Endothelial cell of umbilical vein (primary cell): ENCODE results near the gene TRPM8. TPM values are rescaled to one million over a fixed set of nuclear protein-coding genes. Genes with fewer than 3 reads are reported as not detected.

Source experiments
- BruUV-seq: library from RNA; stranded (reverse); fragments of 400-500 nt; replicated peaks from 2 replicates; lab custom pipeline; 2021; lab: Mats Ljungman, UMichigan
- CTCF ChIA-PET: fragments of 300-600, 350-600 bp; sonication (Branson Sonifier 250); formaldehyde crosslinking; loops from one replicate; lab custom pipeline; 2021; ENCODE audit warnings: antibody characterized with exemption, inconsistent platforms; lab: Charles Lee
- POLR2A ChIA-PET: fragments of 300-600, 350-600 bp; sonication (Branson Sonifier 250); formaldehyde crosslinking; loops from one replicate; lab custom pipeline; 2021; ENCODE audit warnings: antibody characterized with exemption, inconsistent platforms; lab: Charles Lee
- DNase-seq: peaks from one replicate; pipeline ENCODE4 v3.0.0-alpha.2; 2011; ENCODE audit warnings: low read depth, low spot score
- FAIRE-seq: peaks from 2 replicates; lab custom pipeline; 2011; peaks lifted over from hg19 to GRCh38; lab: Jason Lieb, UNC
- H2AFZ ChIP-seq: 2 replicates; pipeline ENCODE4 v1.6.0; 2012; ENCODE audit warnings: low read depth, low read length, control low read depth, inconsistent platforms
- H3K27ac ChIP-seq: 2 replicates; pipeline ENCODE4 v1.5.1; 2011; ENCODE audit warnings: low read depth, mild to moderate bottlenecking, control low read depth, low read length, moderate library complexity; ENCODE audit not compliant: insufficient read depth
- H3K27me3 ChIP-seq, 2 experiments: 2 replicates each; pipeline versions ENCODE4 v1.6.0 to v1.6.1; 2011; ENCODE audit warnings: low read length in 2 of 2, mixed read lengths in 1 of 2; ENCODE audit not compliant: control insufficient read depth in 2 of 2, insufficient read depth in 2 of 2
- H3K36me3 ChIP-seq, 2 experiments: 2 replicates in 1 of 2; 3 replicates in 1 of 2; pipeline ENCODE4 v1.5.1; 2011; ENCODE audit warnings: low read length in 2 of 2, mild to moderate bottlenecking in 1 of 2, moderate library complexity in 1 of 2; ENCODE audit not compliant: control insufficient read depth in 2 of 2, insufficient read depth in 2 of 2; ENCODE audit errors: extremely low read depth in 1 of 2
- H3K4me1 ChIP-seq: 3 replicates; pipeline ENCODE4 v1.5.1; 2011; ENCODE audit warnings: mild to moderate bottlenecking, low read length; ENCODE audit not compliant: control insufficient read depth, insufficient read depth; ENCODE audit errors: extremely low read depth
- H3K4me2 ChIP-seq: 2 replicates; pipeline ENCODE4 v1.6.1; 2011; ENCODE audit warnings: low read length, control low read depth, mixed read lengths; ENCODE audit not compliant: insufficient read depth
- H3K4me3 ChIP-seq, 3 experiments: fragments of 200-600 bp in 1 of 3; sonication (generic), shearing (Covaris generic) in 1 of 3; replicated peaks in 1 of 3; 2 replicates each; pipeline ENCODE4 v1.5.1; 2011 to 2016; ENCODE audit warnings: control low read depth in 3 of 3, low read length in 3 of 3, mild to moderate bottlenecking in 2 of 3, inconsistent platforms in 1 of 3, low read depth in 1 of 3, moderate library complexity in 1 of 3; ENCODE audit not compliant: insufficient read depth in 1 of 3
- H3K79me2 ChIP-seq: 2 replicates; pipeline ENCODE4 v1.6.0; 2012; ENCODE audit warnings: low read length, inconsistent platforms; ENCODE audit not compliant: control insufficient read depth, insufficient read depth
- H3K9ac ChIP-seq: replicated peaks from 2 replicates; pipeline ENCODE3; 2011; ENCODE audit warnings: low read length, control low read depth; ENCODE audit not compliant: insufficient read depth; ENCODE audit errors: extremely low read depth
- H3K9me1 ChIP-seq: replicated peaks from 3 replicates; pipeline ENCODE4 v1.6.0; 2011; ENCODE audit warnings: mild to moderate bottlenecking, low read length; ENCODE audit not compliant: control insufficient read depth, insufficient read depth; ENCODE audit errors: extremely low read depth
- H3K9me3 ChIP-seq: replicated peaks from 2 replicates; pipeline ENCODE4 v1.5.1; 2012; ENCODE audit warnings: low read length, inconsistent platforms; ENCODE audit not compliant: control insufficient read depth, insufficient read depth
- H4K20me1 ChIP-seq: replicated peaks from 2 replicates; pipeline ENCODE3; 2011; ENCODE audit warnings: mild to moderate bottlenecking, low read length; ENCODE audit not compliant: control insufficient read depth, insufficient read depth; ENCODE audit errors: extremely low read depth
- CTCF ChIP-seq, 2 donors: IDR thresholded peaks; 1 replicate in 1 of 2; 2 replicates in 1 of 2; pipeline ENCODE4 v1.5.1; 2011; ENCODE audit warnings: low read length in 2 of 2, mild to moderate bottlenecking in 2 of 2, moderate library complexity in 2 of 2, control low read depth in 1 of 2, inconsistent platforms in 1 of 2, low read depth in 1 of 2; ENCODE audit not compliant: insufficient read depth in 1 of 2; ENCODE audit errors: extremely low read depth in 1 of 2
- EZH2 ChIP-seq: IDR thresholded peaks from 2 replicates; pipeline ENCODE4 v1.6.1; 2012; ENCODE audit warnings: borderline replicate concordance, low read depth, mild to moderate bottlenecking, moderate library complexity, low read length, inconsistent platforms; ENCODE audit not compliant: severe bottlenecking
- FOS ChIP-seq: IDR thresholded peaks from 2 replicates; pipeline ENCODE4 v1.6.1; 2011; ENCODE audit warnings: mild to moderate bottlenecking, low read length, moderate library complexity, borderline replicate concordance; ENCODE audit not compliant: insufficient read depth
- GATA2 ChIP-seq: IDR thresholded peaks from 2 replicates; pipeline ENCODE4 v1.7.0; 2011; ENCODE audit warnings: low read depth, mild to moderate bottlenecking, moderate library complexity, mixed read lengths, low read length; ENCODE audit not compliant: insufficient read length, insufficient read depth
- JUN ChIP-seq: IDR thresholded peaks from 2 replicates; pipeline ENCODE4 v1.6.1; 2011; ENCODE audit warnings: borderline replicate concordance, low read depth; ENCODE audit not compliant: insufficient read length, insufficient read depth
- MYC ChIP-seq: IDR thresholded peaks from one replicate; pipeline ENCODE4 v1.6.1; 2011; ENCODE audit warnings: mild to moderate bottlenecking, low read depth, low read length
- POLR2A ChIP-seq: IDR thresholded peaks from 2 replicates; pipeline ENCODE4 v1.6.1; 2012; ENCODE audit warnings: low read depth, mild to moderate bottlenecking, control low read depth, low read length
- POLR2AphosphoS5 ChIP-seq: IDR thresholded peaks from 2 replicates; pipeline ENCODE4 v1.6.1; 2012; ENCODE audit warnings: low read depth, mild to moderate bottlenecking, control low read depth, low read length, moderate library complexity; ENCODE audit not compliant: insufficient read depth
- dilution Hi-C: fragments of 300-500 bp; cut with MboI; formaldehyde crosslinking; loops from one replicate; pipeline ENCODE4 v1.15.0; 2019; ENCODE audit warnings: low sequenced_read_pairs; ENCODE audit not compliant: extremely low pct_ligation_motif_present
- intact Hi-C: fragments of 100-400 bp; cut with micrococcal nuclease; formaldehyde crosslinking; loops from one replicate; pipeline ENCODE4 v1.10.0; 2022
- polyA plus RNA-seq, 4 experiments: library from polyadenylated mRNA; depleted of rRNA in 3 of 4; stranded (reverse) in 3 of 4; unstranded in 1 of 4; fragments of >200 nt; gene quantifications; 2 replicates each; pipeline versions ENCODE4 v1.2.1 to v1.2.3, GENCODE V29; 2011 to 2012; ENCODE audit warnings: missing spikeins in 1 of 4
- total RNA-seq: library from RNA; stranded (reverse); gene quantifications from 2 replicates; pipeline ENCODE4 v1.2.3, GENCODE V29; 2021
- TF ChIP-seq, protein P1 (sequence below): IDR thresholded peaks from 2 replicates; pipeline ENCODE4 v1.6.1; 2011; ENCODE audit not compliant: insufficient read depth, insufficient read length

The TRPM8 gene
- total and polyA plus RNA-seq, 2 donors (not counting 3 experiments of a cell fraction or from before 2014, with no cell fraction given) = not detected

GRCh38 chr2:234026693-234027254, 109.6 kb downstream of the TRPM8 start:
- TF ChIP-seq POLR2A (no peak), EZH2 (no peak), JUN (no peak), MYC (no peak), CTCF (IDR thresholded peaks at IDR 0.05; ENCODE audit: extremely low read depth in 1 of 2, insufficient read depth in 1 of 2, low read depth in 1 of 2, low read length in 2 of 2) (no peak), POLR2AphosphoS5 (no peak), FOS (no peak), GATA2 (no peak)
- TF ChIP-seq, protein P1, sequence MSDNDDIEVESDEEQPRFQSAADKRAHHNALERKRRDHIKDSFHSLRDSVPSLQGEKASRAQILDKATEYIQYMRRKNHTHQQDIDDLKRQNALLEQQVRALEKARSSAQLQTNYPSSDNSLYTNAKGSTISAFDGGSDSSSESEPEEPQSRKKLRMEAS = no peak
- no peaks in the 10 kb centered on the region for H3K9me3 ChIP-seq
- CTCF ChIA-PET = interaction anchor here (0.5 kb wide), 1 partner anchor 48 kb away, joined by 3 read pairs; no protein-coding TSS in a partner anchor
- peaks cover 10% of the 10 kb centered on the region for H3K4me1 ChIP-seq
- H3K4me3 ChIP-seq = no peak overlapping the region
- H2AFZ ChIP-seq = no peak overlapping the region
- no TSS peak for BruUV-seq
- H3K79me2 ChIP-seq = no peaks in the 10 kb centered on the region
- H3K36me3 ChIP-seq = no peaks in the 10 kb centered on the region
- intact Hi-C loops = no loop called here
- no peaks in the 10 kb centered on the region for H4K20me1 ChIP-seq
- no peak overlapping the region for H3K27ac ChIP-seq
- no peaks in the 10 kb centered on the region for H3K27me3 ChIP-seq
- H3K9ac ChIP-seq = no peak overlapping the region
- H3K9me1 ChIP-seq = no peaks in the 10 kb centered on the region
- dilution Hi-C loops = no loop called here
- DNase-seq (no peak), FAIRE-seq (no peak)
- POLR2A ChIA-PET = no interaction called here
- H3K4me2 ChIP-seq = no peak overlapping the region
